Uterus (tissue), 4 donors: ENCODE data around the gene SPDYE16. TPM values are rescaled to one million over a fixed set of nuclear protein-coding genes. Genes with fewer than 3 reads are reported as not detected.
A peak's percentile ranks its signal among the peaks of the same experiment; 100 is the strongest.
"Not testable (repeated sequence)": the region's sequence is repeated elsewhere in the genome, so short reads cannot be mapped to it uniquely, and the experiment has no call there.

Experiments
- DNase-seq, 2 donors: peaks; one replicate each; pipeline ENCODE4 v3.0.0-alpha.2; 2019 to 2020
- H3K27ac ChIP-seq, 2 donors: fragments of 200-600 bp; sonication (generic); 1 replicate in 1 of 2; 2 replicates in 1 of 2; pipeline ENCODE4 v1.5.1; 2016 to 2018
- H3K27me3 ChIP-seq, 2 donors: fragments of 200-600 bp; sonication (generic); one replicate each; pipeline ENCODE4 v1.5.1; 2018 to 2019; ENCODE audit warnings: control low read depth in 1 of 2
- H3K36me3 ChIP-seq, 2 donors: fragments of 200-600 bp; sonication (generic); one replicate each; pipeline ENCODE4 v1.5.1; 2019; ENCODE audit warnings: control low read depth in 1 of 2
- H3K4me1 ChIP-seq, 2 donors: fragments of 200-600 bp; sonication (generic); one replicate each; pipeline ENCODE4 v1.5.1; 2018 to 2019; ENCODE audit warnings: control low read depth in 1 of 2
- H3K4me3 ChIP-seq, 2 donors: fragments of 200-600 bp; sonication (generic); 1 replicate in 1 of 2; 2 replicates in 1 of 2; pipeline ENCODE4 v1.5.1; 2018 to 2019; ENCODE audit warnings: mild to moderate bottlenecking in 1 of 2
- H3K9me3 ChIP-seq, 2 donors: fragments of 200-600 bp; sonication (generic); one replicate each; pipeline ENCODE4 v1.5.1; 2019; ENCODE audit warnings: control low read depth in 1 of 2
- intact Hi-C: fragments of 100-400 bp; cut with DNase I; formaldehyde crosslinking; loops from one replicate; pipeline ENCODE4 v1.15.1; 2023; ENCODE audit warnings: low total_unique reads
- total RNA-seq, 4 donors: library from RNA; depleted of rRNA in 3 of 4; stranded (reverse); fragments of >200 nt in 3 of 4; gene quantifications; one replicate each; pipeline versions ENCODE4 v1.1.0 to v1.2.4, GENCODE V29; 2014 to 2023
- donor health status: DM: yes; HTN: yes; CAD: no.

SPDYE16 gene
- 1 to 10 TPM in 1 of 4 donors, under 1 TPM in 1, not detected in 2; 0.35 to 3.6 TPM for total RNA-seq

GRCh38 chr7:76543197-76543596 lies at the start of gene SPDYE16:
Gene SPDYE16 (minus strand): TSS chr7:76543297. CDS start chr7:76541459, 1,838 bp downstream.
- not testable (repeated sequence) for H3K4me1 ChIP-seq, H3K4me3 ChIP-seq, H3K36me3 ChIP-seq

GRCh38 chr7:76592694-76593093 lies 49.6 kb upstream of the SPDYE16 start:
- H3K27ac ChIP-seq, H3K36me3 ChIP-seq, H3K27me3 ChIP-seq, DNase-seq, H3K4me1 ChIP-seq, H3K9me3 ChIP-seq, intact Hi-C loops, H3K4me3 ChIP-seq: not testable (repeated sequence)

More at GRCh38 chr7:76543197-76543596, at the start of gene SPDYE16:
- H3K27me3 ChIP-seq, intact Hi-C loops, H3K9me3 ChIP-seq, H3K27ac ChIP-seq, DNase-seq: not testable (repeated sequence)

- H3K36me3 ChIP-seq, intact Hi-C loops, H3K9me3 ChIP-seq, H3K4me1 ChIP-seq, H3K27me3 ChIP-seq, H3K27ac ChIP-seq, H3K4me3 ChIP-seq, DNase-seq: not testable (repeated sequence)
Measured at GRCh38 chr7:76591602-76592304, 48.7 kb upstream of the SPDYE16 start.

- DNase-seq, H3K27ac ChIP-seq, H3K4me3 ChIP-seq, intact Hi-C loops, H3K36me3 ChIP-seq, H3K9me3 ChIP-seq, H3K27me3 ChIP-seq, H3K4me1 ChIP-seq: not testable (repeated sequence)
Measured at GRCh38 chr7:76591033-76591432, 47.9 kb upstream of the SPDYE16 start.

GRCh38 chr7:76588586-76588985 lies 45.5 kb upstream of the SPDYE16 start:
- intact Hi-C loops, H3K4me1 ChIP-seq, H3K27ac ChIP-seq, H3K9me3 ChIP-seq, DNase-seq, H3K27me3 ChIP-seq, H3K4me3 ChIP-seq, H3K36me3 ChIP-seq: not testable (repeated sequence)

- H3K4me3 ChIP-seq, H3K27ac ChIP-seq, DNase-seq, H3K27me3 ChIP-seq, intact Hi-C loops, H3K36me3 ChIP-seq, H3K4me1 ChIP-seq, H3K9me3 ChIP-seq: not testable (repeated sequence)
Measured at GRCh38 chr7:76586585-76587315, 43.7 kb upstream of the SPDYE16 start.

GRCh38 chr7:76583636-76584281 lies 40.7 kb upstream of the SPDYE16 start:
- peak overlapping the region; percentile 75 to 85 for H3K27ac ChIP-seq
- H3K4me1 ChIP-seq, H3K27me3 ChIP-seq, DNase-seq, H3K4me3 ChIP-seq, H3K9me3 ChIP-seq, intact Hi-C loops, H3K36me3 ChIP-seq: not testable (repeated sequence)

GRCh38 chr7:76582848-76583631 lies 39.9 kb upstream of the SPDYE16 start:
- H3K9me3 ChIP-seq, intact Hi-C loops, H3K36me3 ChIP-seq, H3K27me3 ChIP-seq, H3K4me3 ChIP-seq, H3K4me1 ChIP-seq: not testable (repeated sequence)
- H3K27ac ChIP-seq, result peak overlapping the region; percentile 75 to 85
- DNase-seq, result peak; percentile 82 to 91

- H3K27ac ChIP-seq, intact Hi-C loops, H3K9me3 ChIP-seq, H3K36me3 ChIP-seq, H3K4me1 ChIP-seq, H3K4me3 ChIP-seq, DNase-seq, H3K27me3 ChIP-seq: not testable (repeated sequence)
Measured at GRCh38 chr7:76575919-76576655, 33.0 kb upstream of the SPDYE16 start.

- H3K4me1 ChIP-seq, H3K27me3 ChIP-seq, intact Hi-C loops, H3K27ac ChIP-seq, H3K9me3 ChIP-seq, H3K4me3 ChIP-seq, H3K36me3 ChIP-seq, DNase-seq: not testable (repeated sequence)
Measured at GRCh38 chr7:76575431-76575830, 32.3 kb upstream of the SPDYE16 start.

GRCh38 chr7:76572296-76572695 lies 29.2 kb upstream of the SPDYE16 start:
- DNase-seq, H3K9me3 ChIP-seq, H3K27ac ChIP-seq, H3K36me3 ChIP-seq, H3K4me3 ChIP-seq, H3K27me3 ChIP-seq, H3K4me1 ChIP-seq, intact Hi-C loops: not testable (repeated sequence)

- H3K4me1 ChIP-seq, H3K27me3 ChIP-seq, H3K4me3 ChIP-seq, H3K27ac ChIP-seq, intact Hi-C loops, DNase-seq, H3K9me3 ChIP-seq, H3K36me3 ChIP-seq: not testable (repeated sequence)
Measured at GRCh38 chr7:76570324-76570775, 27.3 kb upstream of the SPDYE16 start.
